NOMO-1 treated with DMSO at 0.1 percent for 48 hours (cell line): ENCODE results near the gene LRRC8E.

ENCODE experiments used
- DNase-seq: peaks from one replicate; lab custom pipeline; 2025; ENCODE audit not compliant: unreplicated experiment; lab: John Stamatoyannopoulos, UW

LRRC8E gene

GRCh38 chr19:7867092-7867844, 21.0 kb upstream of the LRRC8E start:
- DNase-seq: no peak

- DNase-seq: no peak
These were observed 20.0 kb upstream of the LRRC8E start for GRCh38 chr19:7868326-7868670.

GRCh38 chr19:7868671-7869452, 19.4 kb upstream of the LRRC8E start:
- peak; percentile 74 for DNase-seq

GRCh38 chr19:7869453-7869909, 18.8 kb upstream of the LRRC8E start:
- DNase-seq: peak; percentile 65

GRCh38 chr19:7869910-7870511, 18.3 kb upstream of the LRRC8E start:
- DNase-seq: peak; percentile 72

GRCh38 chr19:7870571-7871436, 17.5 kb upstream of the LRRC8E start:
- peak; percentile 80 for DNase-seq

GRCh38 chr19:7871437-7872305, 16.6 kb upstream of the LRRC8E start:
- DNase-seq: peak; percentile 91

GRCh38 chr19:7872306-7873204, 15.8 kb upstream of the LRRC8E start:
- no peak for DNase-seq

GRCh38 chr19:7873304-7874075, 14.8 kb upstream of the LRRC8E start:
- DNase-seq: no peak

- no peak for DNase-seq
These were observed 14.0 kb upstream of the LRRC8E start, which contains the start of gene PRR36 for GRCh38 chr19:7874076-7874896. Gene PRR36 (minus strand): TSS chr19:7874390. CDS start chr19:7873689, 701 bp downstream.

- DNase-seq: no peak
These were observed 13.4 kb upstream of the LRRC8E start for GRCh38 chr19:7874897-7875273.

- DNase-seq: no peak
These were observed 11.0 kb upstream of the LRRC8E start for GRCh38 chr19:7877249-7877836.

GRCh38 chr19:7879111-7879807, 9.1 kb upstream of the LRRC8E start:
- no peak for DNase-seq

GRCh38 chr19:7879836-7880235, 8.5 kb upstream of the LRRC8E start:
- peak; percentile 10 for DNase-seq

GRCh38 chr19:7881910-7882309, 6.4 kb upstream of the LRRC8E start:
- DNase-seq: no peak

- DNase-seq: no peak
These were observed 5.2 kb upstream of the LRRC8E start for GRCh38 chr19:7883105-7883504.
